GM23338 (cell line): ENCODE measurements around the gene FOXA2. TPM values are rescaled to one million over a fixed set of nuclear protein-coding genes. Genes with fewer than 3 reads are reported as not detected.

Experiments
- ATAC-seq: fragments of 200-7000 bp; cut with Tn5 transposase; 3 replicates; pipeline ENCODE4 v1.9.1; 2020
- DNase-seq: peaks from one replicate; pipeline ENCODE4 v3.0.0-alpha.2; 2015; ENCODE audit warnings: low spot score
- H2AFZ ChIP-seq: fragments of 200-600 bp; sonication (generic); 2 replicates; pipeline ENCODE4 v1.8.0; 2016; ENCODE audit warnings: antibody characterized with exemption, mild to moderate bottlenecking, moderate library complexity
- H3F3A ChIP-seq: fragments of 200-600 bp; sonication (generic); replicated peaks from 2 replicates; pipeline ENCODE4 v1.8.0; 2017; ENCODE audit warnings: antibody characterized with exemption, mixed run types, low read depth
- H3K27ac ChIP-seq: fragments of 200-600 bp; sonication (generic); 2 replicates; pipeline ENCODE4 v1.6.1; 2016; ENCODE audit warnings: low read depth
- H3K27me3 ChIP-seq: fragments of 200-600 bp; sonication (generic); 2 replicates; pipeline ENCODE4 v1.8.0; 2016; ENCODE audit warnings: mild to moderate bottlenecking, mixed run types, moderate library complexity; ENCODE audit not compliant: insufficient read depth
- H3K36me3 ChIP-seq: fragments of 200-600 bp; sonication (generic); 2 replicates; pipeline ENCODE4 v1.8.0; 2016; ENCODE audit warnings: mild to moderate bottlenecking; ENCODE audit not compliant: insufficient read depth
- H3K4me1 ChIP-seq: fragments of 200-600 bp; sonication (generic); 2 replicates; pipeline ENCODE4 v1.8.0; 2016; ENCODE audit warnings: mild to moderate bottlenecking, moderate library complexity; ENCODE audit not compliant: insufficient read depth
- H3K4me2 ChIP-seq: fragments of 200-600 bp; sonication (generic); 2 replicates; pipeline ENCODE4 v1.7.1; 2017; ENCODE audit warnings: mixed run types
- H3K4me3 ChIP-seq: fragments of 200-600 bp; sonication (generic); 2 replicates; pipeline ENCODE4 v1.6.1; 2016; ENCODE audit warnings: mixed run types
- H3K79me2 ChIP-seq: fragments of 200-600 bp; sonication (generic); replicated peaks from 2 replicates; pipeline ENCODE4 v1.8.0; 2017; ENCODE audit warnings: mild to moderate bottlenecking; ENCODE audit not compliant: insufficient read depth
- H3K9me2 ChIP-seq: fragments of 200-600 bp; sonication (generic); 2 replicates; pipeline ENCODE4 v1.8.0; 2017; ENCODE audit not compliant: insufficient read depth
- H4K20me1 ChIP-seq: fragments of 200-600 bp; sonication (generic); replicated peaks from 2 replicates; pipeline ENCODE4 v1.8.0; 2017; ENCODE audit warnings: mild to moderate bottlenecking; ENCODE audit not compliant: insufficient read depth
- H3K27ac Mint-ChIP-seq: 2 replicates; pipeline ENCODE4 v1.8.0; 2020; ENCODE audit warnings: inconsistent platforms, mild to moderate bottlenecking, moderate library complexity, mixed read lengths
- H3K27me3 Mint-ChIP-seq: 3 replicates; pipeline ENCODE4 v1.8.0; 2022; ENCODE audit warnings: low read depth, mild to moderate bottlenecking, moderate library complexity, mixed read lengths, inconsistent platforms; ENCODE audit not compliant: insufficient read depth, poor library complexity
- H3K36me3 Mint-ChIP-seq: 3 replicates; pipeline ENCODE4 v1.8.0; 2021; ENCODE audit warnings: low read depth, mild to moderate bottlenecking, inconsistent platforms, moderate library complexity, mixed read lengths
- H3K4me1 Mint-ChIP-seq: 3 replicates; pipeline ENCODE4 v1.8.0; 2020; ENCODE audit warnings: mild to moderate bottlenecking, inconsistent platforms, mixed read lengths
- H3K4me3 Mint-ChIP-seq: 3 replicates; pipeline ENCODE4 v1.8.0; 2021; ENCODE audit warnings: moderate library complexity, mild to moderate bottlenecking, inconsistent platforms, mixed read lengths
- H3K9me3 Mint-ChIP-seq: 3 replicates; pipeline ENCODE4 v1.8.0; 2020; ENCODE audit warnings: moderate library complexity, mild to moderate bottlenecking, inconsistent platforms, mixed read lengths
- CTCF ChIP-seq, 2 experiments: fragments of 200-600 bp in 1 of 2; sonication (generic) in 1 of 2; conservative IDR thresholded peaks; 2 replicates each; pipeline versions ENCODE4 v1.5.1 to v1.6.1; 2016 to 2017; ENCODE audit warnings: antibody characterized with exemption in 2 of 2, low read depth in 2 of 2, mild to moderate bottlenecking in 2 of 2, moderate library complexity in 1 of 2
- EZH2 ChIP-seq: fragments of 200-600 bp; sonication (generic); IDR thresholded peaks from one replicate; pipeline ENCODE4 v1.8.0; 2017; ENCODE audit warnings: antibody characterized with exemption, mild to moderate bottlenecking, low read depth; ENCODE audit not compliant: unreplicated experiment
- NANOG ChIP-seq: IDR thresholded peaks from 2 replicates; pipeline ENCODE4 v1.6.1; 2016; ENCODE audit warnings: antibody characterized with exemption, borderline replicate concordance
- ZNF462 ChIP-seq: fragments of 250-450 bp; sonication (Bioruptor Pico); IDR thresholded peaks from 2 replicates; pipeline ENCODE4 v1.5.0; 2020; ENCODE audit warnings: mild to moderate bottlenecking, moderate library complexity
- polyA plus RNA-seq: library from polyadenylated mRNA; unstranded; fragments of >200 nt; fragmentation: Nextera tagmentation; extraction: Ambion mirVana; gene quantifications from 2 replicates; pipeline ENCODE4 v1.2.1, GENCODE V29; 2016
- total RNA-seq: library from RNA; depleted of rRNA; stranded (reverse); fragments of >200 nt; shearing (Covaris generic); gene quantifications from 2 replicates; pipeline ENCODE4 v1.2.3, GENCODE V29; 2014

FOXA2 gene
- total and polyA plus RNA-seq, 2 experiments from 2014 or later = not detected

GRCh38 chr20:22557403-22558276 lies 26.7 kb downstream of the FOXA2 start (continued):
- TF ChIP-seq ZNF462 = no peak
- TF ChIP-seq NANOG = no peak

GRCh38 chr20:22556565-22557056 lies 27.8 kb downstream of the FOXA2 start:
- Histone ChIP-seq H3K79me2 (no peaks in the 10 kb centered on the region), H3K4me2 (peak overlapping the region; percentile 68), H3K27me3 (peaks cover 77% of the 10 kb centered on the region), H3K4me1 (peaks cover 60% of the 10 kb centered on the region), H2AFZ (no peak overlapping the region), H3F3A (0 out of 2 replicates have a peak, but pooled peaks cover 7% of the 10 kb centered on the region), H3K4me3 (peak overlapping the region; percentile 10; the same call in 1 of the 2 replicates), H3K9me2 (peaks cover 15% of the 10 kb centered on the region; the same call in 1 of the 2 replicates), H3K36me3 (no peaks in the 10 kb centered on the region; the same call in 1 of the 2 replicates), H3K27ac (no peak overlapping the region), H4K20me1 (peaks cover 20% of the 10 kb centered on the region; the same call in 1 of the 2 replicates)
- peaks cover 14% of the 10 kb centered on the region for H3K9me3 Mint-ChIP-seq
- peaks cover 6% of the 10 kb centered on the region for H3K36me3 Mint-ChIP-seq
- H3K4me3 Mint-ChIP-seq = 0 out of 3 replicates have a peak overlapping the region, but pooled peaks have one; percentile 4
- ATAC-seq (peak; percentile 63), DNase-seq (no peak)
- H3K27me3 Mint-ChIP-seq = peaks cover 71% of the 10 kb centered on the region
- H3K4me1 Mint-ChIP-seq = peaks cover 55% of the 10 kb centered on the region
- H3K27ac Mint-ChIP-seq = no peak overlapping the region
- TF ChIP-seq ZNF462 = no peak
- TF ChIP-seq CTCF (conservative IDR thresholded peaks at IDR 0.05; ENCODE audit: low read depth in 2 of 2) = no peak
- no peak for TF ChIP-seq EZH2
